HepG2 (cell line): ENCODE results near the gene PCP4L1. TPM values are rescaled to one million over a fixed set of nuclear protein-coding genes. Genes with fewer than 3 reads are reported as not detected.
A peak's percentile ranks its signal among the peaks of the same experiment; 100 is the strongest.

Experiments
- AKAP8 ChIP-seq: sonication (generic); formaldehyde crosslinking; IDR thresholded peaks from 2 replicates; pipeline ENCODE4 v1.5.1; 2020; ENCODE audit warnings: mild to moderate bottlenecking, missing genetic modification reagents
- ATAD3A ChIP-seq: sonication (generic); formaldehyde crosslinking; IDR thresholded peaks from 2 replicates; pipeline ENCODE4 v1.4.0; 2020; ENCODE audit warnings: missing genetic modification reagents
- ATF2 ChIP-seq: sonication (generic); formaldehyde crosslinking; IDR thresholded peaks from 2 replicates; pipeline ENCODE4 v1.4.0; 2020; ENCODE audit warnings: missing genetic modification reagents
- CTCF ChIP-seq: sonication (generic); formaldehyde crosslinking; IDR thresholded peaks from 2 replicates; pipeline ENCODE4 v1.5.0; 2020; ENCODE audit warnings: mild to moderate bottlenecking, missing genetic modification reagents, moderate library complexity
- ELF3 ChIP-seq: IDR thresholded peaks from 2 replicates; pipeline ENCODE4 v1.6.1; 2016; ENCODE audit warnings: missing genetic modification reagents, missing compliant biosample characterization
- EZH2 ChIP-seq: conservative IDR thresholded peaks from 2 replicates; pipeline ENCODE4 v1.6.1; 2012; ENCODE audit warnings: mild to moderate bottlenecking, low read depth, low read length, moderate library complexity
- FOXK1 ChIP-seq: sonication (generic); formaldehyde crosslinking; IDR thresholded peaks from 2 replicates; pipeline ENCODE4 v1.4.0; 2020; ENCODE audit warnings: low read depth, missing genetic modification reagents, borderline replicate concordance
- MXD4 ChIP-seq: IDR thresholded peaks from 2 replicates; pipeline ENCODE4 v1.6.1; 2016; ENCODE audit warnings: mild to moderate bottlenecking, missing biosample characterization, missing genetic modification reagents
- NCOR1 ChIP-seq: fragments of 200-600 bp; sonication (generic); IDR thresholded peaks from 2 replicates; pipeline ENCODE4 v1.7.0; 2017; ENCODE audit warnings: antibody characterized with exemption, low read length, borderline replicate concordance
- NFYC ChIP-seq: IDR thresholded peaks from 2 replicates; pipeline ENCODE4 v1.6.1; 2016; ENCODE audit warnings: missing genetic modification reagents, missing compliant biosample characterization
- RFXANK ChIP-seq: IDR thresholded peaks from 2 replicates; pipeline ENCODE4 v1.6.1; 2016
- SRSF9 ChIP-seq: fragments of 200-400 bp; formaldehyde crosslinking; IDR thresholded peaks from 2 replicates; pipeline ENCODE4 v1.6.1; 2018; ENCODE audit warnings: borderline replicate concordance, mild to moderate bottlenecking, low read depth, low read length; ENCODE audit not compliant: insufficient read depth, poor library complexity, severe bottlenecking
- TCF12 ChIP-seq, 2 experiments: fragments of 450-650 bp in 1 of 2; sonication (generic) in 1 of 2; formaldehyde crosslinking in 1 of 2; IDR thresholded peaks; 2 replicates each; pipeline versions ENCODE4 v1.6.1 to v1.8.0; 2017 to 2022; ENCODE audit warnings: antibody characterized with exemption in 1 of 2, mild to moderate bottlenecking in 1 of 2, missing genetic modification reagents in 1 of 2, moderate library complexity in 1 of 2
- TCF7L2 ChIP-seq: IDR thresholded peaks from 2 replicates; pipeline ENCODE4 v1.6.1; 2011; ENCODE audit warnings: mild to moderate bottlenecking, low read depth, low read length, moderate library complexity
- ZBTB20 ChIP-seq: sonication (generic); formaldehyde crosslinking; IDR thresholded peaks from 2 replicates; pipeline ENCODE4 v1.8.1; 2023; ENCODE audit warnings: missing genetic modification reagents, low read depth, mild to moderate bottlenecking, borderline replicate concordance
- ZBTB26 ChIP-seq: IDR thresholded peaks from 2 replicates; pipeline ENCODE4 v1.6.1; 2016; ENCODE audit warnings: missing compliant biosample characterization, missing genetic modification reagents, borderline replicate concordance
- ZFP1 ChIP-seq: IDR thresholded peaks from 2 replicates; pipeline ENCODE4 v1.6.1; 2016
- ZMYM4 ChIP-seq: sonication (generic); formaldehyde crosslinking; IDR thresholded peaks from 2 replicates; pipeline ENCODE4 v1.8.1; 2023; ENCODE audit warnings: mild to moderate bottlenecking, missing genetic modification reagents
- ZNF207 ChIP-seq: fragments of 450-650 bp; IDR thresholded peaks from 2 replicates; pipeline ENCODE4 v1.6.1; 2016; ENCODE audit warnings: antibody characterized with exemption, borderline replicate concordance
- ZNF331 ChIP-seq: sonication (generic); formaldehyde crosslinking; IDR thresholded peaks from 2 replicates; pipeline ENCODE4 v1.4.0; 2020; ENCODE audit warnings: missing genetic modification reagents
- ZNF563 ChIP-seq: sonication (generic); formaldehyde crosslinking; IDR thresholded peaks from 2 replicates; pipeline ENCODE4 v1.8.0; 2022; ENCODE audit warnings: mild to moderate bottlenecking, moderate library complexity, missing genetic modification reagents
- ZNF589 ChIP-seq: sonication (generic); formaldehyde crosslinking; conservative IDR thresholded peaks from 2 replicates; pipeline ENCODE4 v1.8.0; 2022; ENCODE audit warnings: mild to moderate bottlenecking, moderate library complexity, missing genetic modification reagents
- ZNF704 ChIP-seq: sonication (generic); formaldehyde crosslinking; IDR thresholded peaks from 2 replicates; pipeline ENCODE4 v1.8.1; 2023; ENCODE audit warnings: mild to moderate bottlenecking, inconsistent platforms, moderate library complexity, missing genetic modification reagents, borderline replicate concordance
- ZSCAN20 ChIP-seq: sonication (generic); formaldehyde crosslinking; IDR thresholded peaks from 2 replicates; pipeline ENCODE4 v1.4.0; 2020; ENCODE audit warnings: missing genetic modification reagents, mild to moderate bottlenecking, borderline replicate concordance
- polyA plus RNA-seq, 8 experiments: library from polyadenylated mRNA; depleted of rRNA in 3 of 8; stranded (reverse) in 7 of 8; unstranded in 1 of 8; fragments of >200 nt; fragmentation: Illumina TruSeq in 4 of 8; extraction: Trizol in 4 of 8; gene quantifications; 2 replicates each; pipeline versions ENCODE4 v1.2.1 to v1.2.3, GENCODE V29; 2011 to 2016; ENCODE audit warnings: low read depth in 4 of 8, missing spikeins in 1 of 8, mixed read lengths in 1 of 8; ENCODE audit not compliant: insufficient read depth in 1 of 8
- total RNA-seq, 5 experiments: library from RNA; depleted of rRNA; stranded (reverse); fragments of >200 nt; fragmentation: Illumina TruSeq; extraction: Trizol; gene quantifications; 2 replicates each; pipeline ENCODE4 v1.2.3, GENCODE V29; 2016; ENCODE audit warnings: low read depth in 1 of 5

PCP4L1 gene
- total and polyA plus RNA-seq, 2 of the 13 experiments (the other 11 are each of a cell fraction or from before 2014, with no cell fraction given), result 0.28 TPM; not detected in 1

GRCh38 chr1:161227196-161227871 is 31.2 kb upstream of the PCP4L1 start (continued):
- TF ChIP-seq ATAD3A (CRISPR knock-in tag) (no peak), MXD4 (CRISPR knock-in tag) (no peak; the same call in 1 of the 2 replicates), ZNF331 (peak; percentile 61; the same call in 1 of the 2 replicates), CTCF (CRISPR knock-in tag) (peak; percentile 87), ZFP1 (no peak), ZMYM4 (no peak), ATF2 (no peak), SRSF9 (no peak), ELF3 (CRISPR knock-in tag) (peak; percentile 13; the same call in 1 of the 2 replicates), TCF7L2 (no peak), ZNF563 (CRISPR knock-in tag) (0 out of 2 replicates have a peak, but pooled peaks have one; percentile 47), ZNF589 (CRISPR knock-in tag) (no peak), AKAP8 (CRISPR knock-in tag) (no peak), ZNF704 (CRISPR knock-in tag) (0 out of 2 replicates have a peak, but pooled peaks have one; percentile 35), NFYC (CRISPR knock-in tag) (no peak; the same call in 1 of the 2 replicates), ZBTB20 (CRISPR knock-in tag) (no peak), ZBTB26 (CRISPR knock-in tag) (no peak), FOXK1 (CRISPR knock-in tag) (no peak), ZSCAN20 (CRISPR knock-in tag) (no peak), ZNF207 (no peak), TCF12 (IDR thresholded peaks at IDR 0.05) (no peak), TCF12 (CRISPR knock-in tag; IDR thresholded peaks at IDR 0.05) (no peak), NCOR1 (no peak), EZH2 (no peak), RFXANK (no peak)
